GM12891 (cell line): ENCODE measurements around the gene SEZ6.

Experiments used
- POLR2A ChIP-seq: IDR thresholded peaks from 2 replicates; pipeline ENCODE4 v1.6.1; 2011; ENCODE audit warnings: low read depth, low read length, control low read depth
- POLR2AphosphoS5 ChIP-seq: IDR thresholded peaks from 2 replicates; pipeline ENCODE4 v1.6.1; 2011; ENCODE audit warnings: low read depth, low read length, control low read depth

- TF ChIP-seq POLR2A (no peak), POLR2AphosphoS5 (no peak)
Measured at GRCh38 chr17:29002811-29003210, 3.0 kb downstream of the SEZ6 start.
